ENCODE data around the gene ABHD2. TPM values are rescaled to one million over a fixed set of nuclear protein-coding genes. Genes with fewer than 3 reads are reported as not detected.
A peak's percentile ranks its signal among the peaks of the same experiment; 100 is the strongest.
"Not testable (repeated sequence)": the region's sequence is repeated elsewhere in the genome, so short reads cannot be mapped to it uniquely, and the experiment has no call there.

Gene ABHD2
- total and polyA plus RNA-seq, 4 donors: 11.7 to 200 (median 59.3) TPM

GRCh38 chr15:89118481-89118989 is 30.3 kb downstream of the ABHD2 start:
- no peak overlapping the region for H3K9ac ChIP-seq (ENCODE audit: insufficient read depth in 1 of 2, low read length in 2 of 2)
- TF ChIP-seq, protein P1, sequence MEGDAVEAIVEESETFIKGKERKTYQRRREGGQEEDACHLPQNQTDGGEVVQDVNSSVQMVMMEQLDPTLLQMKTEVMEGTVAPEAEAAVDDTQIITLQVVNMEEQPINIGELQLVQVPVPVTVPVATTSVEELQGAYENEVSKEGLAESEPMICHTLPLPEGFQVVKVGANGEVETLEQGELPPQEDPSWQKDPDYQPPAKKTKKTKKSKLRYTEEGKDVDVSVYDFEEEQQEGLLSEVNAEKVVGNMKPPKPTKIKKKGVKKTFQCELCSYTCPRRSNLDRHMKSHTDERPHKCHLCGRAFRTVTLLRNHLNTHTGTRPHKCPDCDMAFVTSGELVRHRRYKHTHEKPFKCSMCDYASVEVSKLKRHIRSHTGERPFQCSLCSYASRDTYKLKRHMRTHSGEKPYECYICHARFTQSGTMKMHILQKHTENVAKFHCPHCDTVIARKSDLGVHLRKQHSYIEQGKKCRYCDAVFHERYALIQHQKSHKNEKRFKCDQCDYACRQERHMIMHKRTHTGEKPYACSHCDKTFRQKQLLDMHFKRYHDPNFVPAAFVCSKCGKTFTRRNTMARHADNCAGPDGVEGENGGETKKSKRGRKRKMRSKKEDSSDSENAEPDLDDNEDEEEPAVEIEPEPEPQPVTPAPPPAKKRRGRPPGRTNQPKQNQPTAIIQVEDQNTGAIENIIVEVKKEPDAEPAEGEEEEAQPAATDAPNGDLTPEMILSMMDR (IDR thresholded peaks at IDR 0.05; ENCODE audit: control extremely low read depth, extremely low read depth): no peak
- H3K9me3 ChIP-seq (ENCODE audit: control insufficient read depth in 4 of 4, insufficient read depth in 3 of 4, low read length in 3 of 4): peaks cover 0 to 3% (median 0%) of the 10 kb centered on the region in 4 donors
- H3K4me1 ChIP-seq (ENCODE audit: control insufficient read depth in 5 of 5, insufficient read depth in 5 of 5, low read length in 5 of 5): peaks cover 6 to 24% (median 7%) of the 10 kb centered on the region in 5 donors
- no peak overlapping the region for H3K4me3 ChIP-seq
- WGBS, 2 donors: 39 to 59% methylated on average over 2 of the region's 2 CpGs
- no peaks in the 10 kb centered on the region for H3K27me3 ChIP-seq (ENCODE audit: control insufficient read depth in 3 of 3, insufficient read depth in 3 of 3, low read length in 2 of 3)
- ATAC-seq (ENCODE audit: insufficient read depth, low FRiP score) (no peak), DNase-seq (no peak)
- H3K36me3 ChIP-seq (ENCODE audit: control insufficient read depth in 4 of 4, insufficient read depth in 4 of 4, low read length in 4 of 4): peaks cover 5 to 28% (median 16%) of the 10 kb centered on the region in 4 donors
- peak overlapping the region; percentile 69 to 84 for H3K27ac ChIP-seq (ENCODE audit: low read depth in 1 of 2, low read length in 1 of 2)

GRCh38 chr15:89119489-89120478 is 31.5 kb downstream of the ABHD2 start:
- peaks cover 0 to 19% (median 6%) of the 10 kb centered on the region in 5 donors for H3K4me1 ChIP-seq (ENCODE audit: control insufficient read depth in 5 of 5, insufficient read depth in 5 of 5, low read length in 5 of 5)
- H3K4me3 ChIP-seq: no peak overlapping the region
- no peak for ATAC-seq (ENCODE audit: insufficient read depth, low FRiP score)
- H3K27ac ChIP-seq (ENCODE audit: low read depth in 1 of 2, low read length in 1 of 2): peak overlapping the region; percentile 69 to 93
- peaks cover 0 to 3% (median 0%) of the 10 kb centered on the region in 4 donors for H3K9me3 ChIP-seq (ENCODE audit: control insufficient read depth in 4 of 4, insufficient read depth in 3 of 4, low read length in 3 of 4)
- peak overlapping the region in 1 of 2 donors; percentile 17 for H3K9ac ChIP-seq (ENCODE audit: insufficient read depth in 1 of 2, low read length in 2 of 2)
- 63 to 71% methylated on average over 12 of the region's 12 CpGs for WGBS, 2 donors
- no peaks in the 10 kb centered on the region for H3K27me3 ChIP-seq (ENCODE audit: control insufficient read depth in 3 of 3, insufficient read depth in 3 of 3, low read length in 2 of 3)
- H3K36me3 ChIP-seq (ENCODE audit: control insufficient read depth in 4 of 4, insufficient read depth in 4 of 4, low read length in 4 of 4): peaks cover 5 to 25% (median 14%) of the 10 kb centered on the region in 4 donors
- DNase-seq: peak in 1 of 3 donors; percentile 19
- TF ChIP-seq, protein P1 (IDR thresholded peaks at IDR 0.05; ENCODE audit: control extremely low read depth, extremely low read depth): no peak

- not testable (repeated sequence) for H3K9ac ChIP-seq (ENCODE audit: insufficient read depth in 1 of 2, low read length in 2 of 2)
These were observed 32.3 kb downstream of the ABHD2 start for GRCh38 chr15:89120479-89121000.

DNA sequence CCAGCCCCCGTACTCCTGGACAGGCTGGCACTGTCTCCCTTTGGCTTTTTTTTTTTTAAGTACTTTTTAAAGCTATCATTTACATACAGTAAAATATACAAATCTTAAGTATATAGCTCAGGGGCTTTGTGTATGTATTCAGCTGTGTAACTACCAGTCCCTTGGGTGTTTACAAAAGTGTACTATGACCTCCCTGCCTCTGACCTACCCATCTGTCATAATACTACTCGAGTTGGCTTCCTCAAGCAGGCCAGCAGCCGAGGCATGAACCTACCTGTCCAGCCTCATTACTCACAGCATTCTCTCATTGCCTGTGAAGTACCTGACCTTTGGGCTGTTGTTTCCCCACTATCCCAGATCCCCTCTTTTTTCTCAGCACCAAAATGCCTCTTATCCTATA is 33.2 kb downstream of the ABHD2 start:
- Histone ChIP-seq H3K4me3 (no peak overlapping the region), H3K36me3 (ENCODE audit: control insufficient read depth in 4 of 4, insufficient read depth in 4 of 4, low read length in 4 of 4) (peaks cover 5 to 33% (median 11%) of the 10 kb centered on the region in 4 donors), H3K9me3 (ENCODE audit: control insufficient read depth in 4 of 4, insufficient read depth in 3 of 4, low read length in 3 of 4) (peaks cover 0 to 3% (median 0%) of the 10 kb centered on the region in 4 donors), H3K27me3 (ENCODE audit: control insufficient read depth in 3 of 3, insufficient read depth in 3 of 3, low read length in 2 of 3) (no peaks in the 10 kb centered on the region), H3K9ac (ENCODE audit: insufficient read depth in 1 of 2, low read length in 2 of 2) (peak overlapping the region in 1 of 2 donors; percentile 6), H3K4me1 (ENCODE audit: control insufficient read depth in 5 of 5, insufficient read depth in 5 of 5, low read length in 5 of 5) (peaks cover 0 to 12% (median 4%) of the 10 kb centered on the region in 5 donors), H3K27ac (ENCODE audit: low read depth in 1 of 2, low read length in 1 of 2) (peak overlapping the region in 1 of 2 donors; percentile 85)
- ATAC-seq (ENCODE audit: insufficient read depth, low FRiP score) (no peak), DNase-seq (no peak)
- WGBS, 2 donors: 68 to 80% methylated on average over 3 of the region's 3 CpGs
- TF ChIP-seq, protein P1 (IDR thresholded peaks at IDR 0.05; ENCODE audit: control extremely low read depth, extremely low read depth): no peak

More at GRCh38 chr15:89120479-89121000, 32.3 kb downstream of the ABHD2 start:
- peaks cover 5 to 27% (median 13%) of the 10 kb centered on the region in 4 donors for H3K36me3 ChIP-seq (ENCODE audit: control insufficient read depth in 4 of 4, insufficient read depth in 4 of 4, low read length in 4 of 4)
- not testable (repeated sequence) for H3K9me3 ChIP-seq (ENCODE audit: control insufficient read depth in 4 of 4, insufficient read depth in 3 of 4, low read length in 3 of 4); H3K27me3 ChIP-seq (ENCODE audit: control insufficient read depth in 3 of 3, insufficient read depth in 3 of 3, low read length in 2 of 3); DNase-seq; H3K4me3 ChIP-seq; ATAC-seq (ENCODE audit: insufficient read depth, low FRiP score)
- 71 to 77% methylated on average over 13 of the region's 13 CpGs for WGBS, 2 donors
- peaks cover 0 to 12% (median 7%) of the 10 kb centered on the region in 5 donors for H3K4me1 ChIP-seq (ENCODE audit: control insufficient read depth in 5 of 5, insufficient read depth in 5 of 5, low read length in 5 of 5)
- peak overlapping the region in 1 of 2 donors; percentile 85 for H3K27ac ChIP-seq (ENCODE audit: low read depth in 1 of 2, low read length in 1 of 2)

Measured in lung (tissue), 12 donors.